Gastrocnemius medialis (tissue), 4 donors: ENCODE results near the gene B9D2.
A peak's percentile ranks its signal among the peaks of the same experiment; 100 is the strongest.

ENCODE experiments used
- POLR2A ChIP-seq, 2 donors: fragments of 450-650 bp; IDR thresholded peaks; one replicate each; pipeline ENCODE4 v1.6.1; 2017; ENCODE audit warnings: antibody characterized with exemption in 2 of 2, mild to moderate bottlenecking in 2 of 2, moderate library complexity in 2 of 2
- TF ChIP-seq, protein P1 (sequence below), 5 experiments: fragments of 450-650 bp in 3 of 5; fragments of 200-600 bp in 2 of 5; sonication (generic) in 2 of 5; IDR thresholded peaks in 4 of 5; conservative IDR thresholded peaks in 1 of 5; 1 replicate in 4 of 5; 2 replicates in 1 of 5; pipeline ENCODE4 v1.5.1; 2016 to 2019; ENCODE audit warnings: antibody characterized with exemption in 5 of 5, mild to moderate bottlenecking in 3 of 5, moderate library complexity in 3 of 5

GRCh38 chr19:41310033-41310831 lies 53.7 kb downstream of the B9D2 start, which contains the start of gene CCDC97:
- TF ChIP-seq, protein P1, sequence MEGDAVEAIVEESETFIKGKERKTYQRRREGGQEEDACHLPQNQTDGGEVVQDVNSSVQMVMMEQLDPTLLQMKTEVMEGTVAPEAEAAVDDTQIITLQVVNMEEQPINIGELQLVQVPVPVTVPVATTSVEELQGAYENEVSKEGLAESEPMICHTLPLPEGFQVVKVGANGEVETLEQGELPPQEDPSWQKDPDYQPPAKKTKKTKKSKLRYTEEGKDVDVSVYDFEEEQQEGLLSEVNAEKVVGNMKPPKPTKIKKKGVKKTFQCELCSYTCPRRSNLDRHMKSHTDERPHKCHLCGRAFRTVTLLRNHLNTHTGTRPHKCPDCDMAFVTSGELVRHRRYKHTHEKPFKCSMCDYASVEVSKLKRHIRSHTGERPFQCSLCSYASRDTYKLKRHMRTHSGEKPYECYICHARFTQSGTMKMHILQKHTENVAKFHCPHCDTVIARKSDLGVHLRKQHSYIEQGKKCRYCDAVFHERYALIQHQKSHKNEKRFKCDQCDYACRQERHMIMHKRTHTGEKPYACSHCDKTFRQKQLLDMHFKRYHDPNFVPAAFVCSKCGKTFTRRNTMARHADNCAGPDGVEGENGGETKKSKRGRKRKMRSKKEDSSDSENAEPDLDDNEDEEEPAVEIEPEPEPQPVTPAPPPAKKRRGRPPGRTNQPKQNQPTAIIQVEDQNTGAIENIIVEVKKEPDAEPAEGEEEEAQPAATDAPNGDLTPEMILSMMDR (IDR thresholded peaks at IDR 0.05 in 4 of 5, conservative IDR thresholded peaks at IDR 0.05 in 1 of 5), result peak in 2 of 5 experiments; percentile 23 to 36
- peak; percentile 65 to 72 for TF ChIP-seq POLR2A (IDR thresholded peaks at IDR 0.05)
